Right lobe of liver (tissue), 4 donors: ENCODE results near the gene CCNQ.

Source experiments
- POLR2A ChIP-seq: fragments of 450-650 bp; IDR thresholded peaks from one replicate; pipeline ENCODE4 v1.6.1; 2017; ENCODE audit warnings: antibody characterized with exemption, mild to moderate bottlenecking
- TF ChIP-seq, protein P1 (sequence below), 4 donors: fragments of 200-600 bp in 3 of 4; fragments of 450-650 bp in 1 of 4; IDR thresholded peaks; one replicate each; pipeline versions ENCODE4 v1.5.1 to v1.8.0; 2016 to 2022; ENCODE audit warnings: antibody characterized with exemption in 4 of 4, mild to moderate bottlenecking in 2 of 4
- donor health status: DM: no; HTN: no; CAD: no.
- donor health status: DM: no; HTN: no; CAD: no.
- donor health status: DM: no; HTN: yes; CAD: no.

DNA sequence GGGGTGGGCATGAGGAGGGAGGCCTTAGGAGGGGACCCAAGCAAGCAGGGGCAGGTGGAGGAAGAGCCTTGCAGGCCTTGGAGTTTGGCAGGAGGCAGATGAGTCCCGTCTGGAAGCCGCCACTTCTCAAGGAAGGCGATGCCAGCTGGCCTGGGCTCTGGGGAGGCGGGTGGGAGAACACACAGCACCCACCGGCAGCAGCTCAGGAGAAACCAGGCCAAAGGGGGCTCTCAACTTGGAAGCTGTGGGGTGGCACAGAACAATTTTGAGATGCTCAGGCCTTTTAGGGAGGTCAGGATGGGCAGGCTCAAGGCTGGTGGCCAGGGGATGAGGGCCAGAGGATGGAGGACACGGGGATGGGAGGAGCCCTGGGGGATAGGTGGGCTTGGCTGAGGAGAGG, 36.4 kb upstream of the CCNQ start:
- no peak for TF ChIP-seq POLR2A
- TF ChIP-seq, protein P1, sequence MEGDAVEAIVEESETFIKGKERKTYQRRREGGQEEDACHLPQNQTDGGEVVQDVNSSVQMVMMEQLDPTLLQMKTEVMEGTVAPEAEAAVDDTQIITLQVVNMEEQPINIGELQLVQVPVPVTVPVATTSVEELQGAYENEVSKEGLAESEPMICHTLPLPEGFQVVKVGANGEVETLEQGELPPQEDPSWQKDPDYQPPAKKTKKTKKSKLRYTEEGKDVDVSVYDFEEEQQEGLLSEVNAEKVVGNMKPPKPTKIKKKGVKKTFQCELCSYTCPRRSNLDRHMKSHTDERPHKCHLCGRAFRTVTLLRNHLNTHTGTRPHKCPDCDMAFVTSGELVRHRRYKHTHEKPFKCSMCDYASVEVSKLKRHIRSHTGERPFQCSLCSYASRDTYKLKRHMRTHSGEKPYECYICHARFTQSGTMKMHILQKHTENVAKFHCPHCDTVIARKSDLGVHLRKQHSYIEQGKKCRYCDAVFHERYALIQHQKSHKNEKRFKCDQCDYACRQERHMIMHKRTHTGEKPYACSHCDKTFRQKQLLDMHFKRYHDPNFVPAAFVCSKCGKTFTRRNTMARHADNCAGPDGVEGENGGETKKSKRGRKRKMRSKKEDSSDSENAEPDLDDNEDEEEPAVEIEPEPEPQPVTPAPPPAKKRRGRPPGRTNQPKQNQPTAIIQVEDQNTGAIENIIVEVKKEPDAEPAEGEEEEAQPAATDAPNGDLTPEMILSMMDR (IDR thresholded peaks at IDR 0.05), result no peak
